Activated B cell treated with CpG ODN at 0.5 μM for 24 hours (primary cell): ENCODE results near the gene DAP. TPM values are rescaled to one million over a fixed set of nuclear protein-coding genes. Genes with fewer than 3 reads are reported as not detected.
"Not testable (repeated sequence)": the region's sequence is repeated elsewhere in the genome, so short reads cannot be mapped to it uniquely, and the experiment has no call there.

Source experiments
- ATAC-seq: fragments of 200-7000 bp; cut with Tn5 transposase; one replicate; pipeline ENCODE4 v1.10.0; 2021; ENCODE audit warnings: low read depth, mild to moderate bottlenecking, moderate library complexity
- CTCF ChIA-PET: fragments of 350-600 bp; sonication (Branson Sonifier 250); formaldehyde crosslinking; loops from one replicate; lab custom pipeline; 2021; ENCODE audit warnings: antibody characterized with exemption; lab: Charles Lee
- POLR2A ChIA-PET: fragments of 350-600 bp; sonication (Branson Sonifier 250); formaldehyde crosslinking; loops from one replicate; lab custom pipeline; 2021; ENCODE audit warnings: antibody characterized with exemption; lab: Charles Lee
- DNase-seq: peaks from one replicate; pipeline ENCODE4 v3.0.0; 2022
- H3K27ac Mint-ChIP-seq: one replicate; pipeline ENCODE4 v1.8.0; 2020; ENCODE audit warnings: mixed read lengths
- H3K27me3 Mint-ChIP-seq: one replicate; pipeline ENCODE4 v1.8.0; 2021; ENCODE audit warnings: mixed read lengths
- H3K36me3 Mint-ChIP-seq: one replicate; pipeline ENCODE4 v1.8.0; 2021; ENCODE audit warnings: low read depth, mixed read lengths
- H3K4me1 Mint-ChIP-seq: one replicate; pipeline ENCODE4 v1.8.0; 2021; ENCODE audit warnings: mixed read lengths
- H3K4me3 Mint-ChIP-seq: one replicate; pipeline ENCODE4 v1.8.0; 2020; ENCODE audit warnings: mild to moderate bottlenecking, mixed read lengths
- H3K9me3 Mint-ChIP-seq: one replicate; pipeline ENCODE4 v1.8.0; 2020; ENCODE audit warnings: mixed read lengths
- intact Hi-C: fragments of 100-400 bp; cut with micrococcal nuclease; formaldehyde crosslinking; loops from one replicate; pipeline ENCODE4 v1.15.1; 2024
- total RNA-seq: library from RNA; stranded (reverse); gene quantifications from 2 replicates; pipeline ENCODE4 v1.2.3, GENCODE V29; 2022
- TF ChIP-seq, protein P1 (sequence below): fragments of 200-600 bp; IDR thresholded peaks from one replicate; pipeline ENCODE4 v1.8.0; 2022; ENCODE audit warnings: antibody characterized with exemption, mild to moderate bottlenecking

Gene DAP
- total RNA-seq, 1 donor from 2014 or later: 51.3 TPM

DNA sequence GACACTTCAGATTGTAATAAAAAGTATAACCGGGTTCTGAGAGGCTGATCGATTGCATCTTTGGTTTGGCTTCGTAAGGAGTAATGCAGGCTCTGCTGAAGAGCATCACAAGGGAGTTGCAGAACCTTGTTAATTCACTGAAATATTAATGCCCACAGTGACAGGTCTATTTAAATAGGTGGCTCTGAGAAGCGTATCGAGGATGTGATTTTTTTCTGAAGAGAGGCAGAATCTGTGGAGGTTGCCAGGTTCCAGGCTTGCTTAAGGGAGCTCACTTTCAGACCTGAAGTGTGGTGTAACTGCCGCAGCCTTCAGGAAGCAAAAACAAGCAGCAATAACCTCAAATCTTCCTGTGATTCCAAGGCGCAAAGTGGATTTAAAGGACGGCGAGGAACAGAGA, 116.8 kb downstream of the DAP start:
- peak overlapping the region; percentile 67 for H3K27ac Mint-ChIP-seq
- ChIA-PET CTCF (interaction anchor here (1.2 to 1.3 kb wide), 2 partner anchors 17 to 191 kb away, joined by 3 to 4 read pairs; no protein-coding TSS in a partner anchor), POLR2A (interaction anchor here (0.5 to 3.1 kb wide), 11 partner anchors 8 to 337 kb away, joined by 3 to 19 read pairs (median 4); partner anchors contain the start of gene DAP)
- TF ChIP-seq, protein P1, sequence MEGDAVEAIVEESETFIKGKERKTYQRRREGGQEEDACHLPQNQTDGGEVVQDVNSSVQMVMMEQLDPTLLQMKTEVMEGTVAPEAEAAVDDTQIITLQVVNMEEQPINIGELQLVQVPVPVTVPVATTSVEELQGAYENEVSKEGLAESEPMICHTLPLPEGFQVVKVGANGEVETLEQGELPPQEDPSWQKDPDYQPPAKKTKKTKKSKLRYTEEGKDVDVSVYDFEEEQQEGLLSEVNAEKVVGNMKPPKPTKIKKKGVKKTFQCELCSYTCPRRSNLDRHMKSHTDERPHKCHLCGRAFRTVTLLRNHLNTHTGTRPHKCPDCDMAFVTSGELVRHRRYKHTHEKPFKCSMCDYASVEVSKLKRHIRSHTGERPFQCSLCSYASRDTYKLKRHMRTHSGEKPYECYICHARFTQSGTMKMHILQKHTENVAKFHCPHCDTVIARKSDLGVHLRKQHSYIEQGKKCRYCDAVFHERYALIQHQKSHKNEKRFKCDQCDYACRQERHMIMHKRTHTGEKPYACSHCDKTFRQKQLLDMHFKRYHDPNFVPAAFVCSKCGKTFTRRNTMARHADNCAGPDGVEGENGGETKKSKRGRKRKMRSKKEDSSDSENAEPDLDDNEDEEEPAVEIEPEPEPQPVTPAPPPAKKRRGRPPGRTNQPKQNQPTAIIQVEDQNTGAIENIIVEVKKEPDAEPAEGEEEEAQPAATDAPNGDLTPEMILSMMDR: no peak
- DNase-seq (no peak), ATAC-seq (no peak)
- H3K27me3 Mint-ChIP-seq: no peaks in the 10 kb centered on the region
- peaks cover 5% of the 10 kb centered on the region for H3K9me3 Mint-ChIP-seq
- intact Hi-C loops: loop anchor here (2.0 kb wide), 1 partner anchor 15 kb away; no protein-coding TSS in a partner anchor
- peaks cover 60% of the 10 kb centered on the region for H3K4me1 Mint-ChIP-seq
- H3K36me3 Mint-ChIP-seq: peaks cover 53% of the 10 kb centered on the region
- peak overlapping the region; percentile 47 for H3K4me3 Mint-ChIP-seq

DNA sequence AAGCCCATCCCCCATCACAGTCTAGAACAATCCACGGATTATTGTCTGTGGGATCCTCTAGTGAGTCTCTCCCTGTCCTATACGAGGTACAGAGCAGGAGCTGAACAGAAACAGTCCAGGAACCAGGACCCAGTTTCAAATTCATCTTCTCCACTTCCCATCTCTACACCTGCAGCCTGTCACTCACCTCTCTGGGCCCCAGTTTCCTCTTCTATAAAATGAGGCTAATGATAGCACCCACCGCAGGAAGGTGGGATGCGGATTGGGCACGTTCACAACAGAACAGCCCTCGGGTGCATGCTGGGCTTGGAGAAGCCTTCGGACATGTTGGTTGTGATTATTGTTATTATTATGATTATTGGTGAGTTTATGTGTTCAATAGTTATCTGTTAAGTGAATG, 118.7 kb downstream of the DAP start:
- CTCF ChIA-PET: no interaction called here
- Mint-ChIP-seq H3K36me3 (peaks cover 56% of the 10 kb centered on the region), H3K4me3 (peak overlapping the region; percentile 11), H3K27me3 (no peaks in the 10 kb centered on the region), H3K9me3 (peaks cover 9% of the 10 kb centered on the region), H3K27ac (peak overlapping the region; percentile 83), H3K4me1 (peaks cover 68% of the 10 kb centered on the region)
- POLR2A ChIA-PET: no interaction called here
- intact Hi-C loops: loop anchor here (2.0 kb wide), 1 partner anchor 14 kb away; no protein-coding TSS in a partner anchor
- DNase-seq: no peak
- no peak for ATAC-seq
- TF ChIP-seq, protein P1: no peak

DNA sequence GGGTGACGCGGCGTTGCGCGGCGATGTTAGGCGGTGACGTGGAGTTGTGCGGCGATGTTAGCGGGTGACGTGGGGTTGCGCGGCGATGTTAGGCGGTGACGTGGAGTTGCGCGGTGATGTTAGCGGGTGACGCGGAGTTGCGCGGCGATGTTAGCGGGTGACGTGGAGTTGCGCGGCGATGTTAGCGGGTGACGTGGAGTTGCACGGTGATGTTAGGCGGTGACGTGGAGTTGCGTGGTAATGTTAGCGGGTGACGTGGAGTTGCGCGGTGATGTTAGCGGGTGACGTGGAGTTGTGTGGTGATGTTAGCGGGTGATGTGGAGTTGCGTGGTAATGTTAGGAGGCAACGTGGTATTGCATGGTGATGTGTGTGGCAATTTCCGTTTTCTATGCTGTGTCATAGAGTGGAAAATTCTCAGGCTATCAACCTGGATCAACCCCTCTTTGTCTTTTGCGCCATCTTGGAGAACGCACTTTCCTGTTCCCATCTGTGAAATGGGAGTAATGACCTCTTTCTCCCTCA, 121.1 kb downstream of the DAP start:
- ATAC-seq: no peak
- H3K9me3 Mint-ChIP-seq: peaks cover 9% of the 10 kb centered on the region
- DNase-seq: peak; percentile 2
- ChIA-PET POLR2A (no interaction called here), CTCF (no interaction called here)
- H3K4me3 Mint-ChIP-seq: no peak overlapping the region
- intact Hi-C loops: loop anchor here (10.0 kb wide), 1 partner anchor 95 kb away; no protein-coding TSS in a partner anchor
- TF ChIP-seq, protein P1: no peak
- H3K4me1 Mint-ChIP-seq: peaks cover 76% of the 10 kb centered on the region
- peaks cover 51% of the 10 kb centered on the region for H3K36me3 Mint-ChIP-seq
- peak overlapping the region; percentile 41 for H3K27ac Mint-ChIP-seq
- no peaks in the 10 kb centered on the region for H3K27me3 Mint-ChIP-seq

DNA sequence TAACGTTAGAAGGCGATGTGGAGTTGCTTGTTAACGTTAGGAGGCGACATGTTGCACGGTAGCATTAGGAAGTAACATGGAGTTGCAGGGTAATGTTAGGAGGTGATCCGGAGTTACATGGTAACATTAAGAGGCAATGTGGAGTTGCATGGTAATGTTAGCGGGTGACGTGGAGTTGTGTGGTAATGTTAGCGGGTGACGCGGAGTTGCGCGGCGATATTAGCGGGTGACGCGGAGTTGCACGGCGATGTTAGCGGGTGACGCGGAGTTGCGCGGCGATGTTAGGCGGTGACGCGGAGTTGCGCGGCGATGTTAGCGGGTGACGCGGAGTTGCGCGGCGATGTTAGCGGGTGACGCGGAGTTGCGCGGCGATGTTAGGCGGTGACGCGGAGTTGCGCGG, 122.3 kb downstream of the DAP start:
- Mint-ChIP-seq H3K4me1 (peaks cover 76% of the 10 kb centered on the region), H3K36me3 (peaks cover 51% of the 10 kb centered on the region), H3K27ac (peak overlapping the region; percentile 71)
- H3K9me3 Mint-ChIP-seq, CTCF ChIA-PET, ATAC-seq, H3K4me3 Mint-ChIP-seq, POLR2A ChIA-PET, DNase-seq, H3K27me3 Mint-ChIP-seq: not testable (repeated sequence)
- intact Hi-C loops: loop anchor here (10.0 kb wide), 1 partner anchor 96 kb away; no protein-coding TSS in a partner anchor

DNA sequence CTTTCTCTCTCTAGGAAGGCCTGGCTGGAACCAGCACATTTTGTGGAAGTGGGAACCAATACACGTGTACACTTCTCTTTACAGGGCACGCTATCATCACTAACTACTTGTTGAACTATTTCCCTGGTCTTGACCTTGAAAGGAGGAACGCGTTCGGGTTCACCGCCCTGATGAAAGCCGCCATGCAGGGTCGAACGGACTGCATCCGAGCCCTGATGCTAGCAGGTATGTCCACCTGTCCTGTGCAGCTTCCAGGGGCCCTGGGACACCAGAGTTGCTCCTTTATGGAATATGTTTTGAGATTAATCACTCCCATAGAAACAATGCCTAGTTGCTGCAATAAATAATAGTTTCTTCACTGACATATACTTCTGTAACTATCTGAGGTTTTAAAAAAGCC, 123.1 kb downstream of the DAP start:
- intact Hi-C loops: loop anchor here (10.0 kb wide), 1 partner anchor 97 kb away; no protein-coding TSS in a partner anchor

More for the DNA sequence above, 123.1 kb downstream of the DAP start:
- DNase-seq (peak; percentile 12), ATAC-seq (no peak)
- Mint-ChIP-seq H3K27ac (peak overlapping the region; percentile 71), H3K27me3 (no peaks in the 10 kb centered on the region), H3K4me3 (no peak overlapping the region), H3K36me3 (peaks cover 54% of the 10 kb centered on the region), H3K4me1 (peaks cover 76% of the 10 kb centered on the region), H3K9me3 (peaks cover 9% of the 10 kb centered on the region)
- ChIA-PET POLR2A (interaction anchor here (1.0 kb wide), 1 partner anchor 47 kb away, joined by 3 read pairs; no protein-coding TSS in a partner anchor), CTCF (no interaction called here)
- TF ChIP-seq, protein P1: no peak
